Loucy (cell line): ENCODE data around the gene CD84.

Experiments used
- H2AFZ ChIP-seq: fragments of 200-600 bp; sonication (generic); 2 replicates; pipeline ENCODE4 v1.6.0; 2016; ENCODE audit warnings: antibody characterized with exemption, mild to moderate bottlenecking, low read length, moderate library complexity
- H3F3A ChIP-seq: fragments of 200-600 bp; 2 replicates; pipeline ENCODE4 v1.6.0; 2016; ENCODE audit warnings: antibody characterized with exemption, low read depth, mild to moderate bottlenecking
- H3K27me3 ChIP-seq: fragments of 200-600 bp; sonication (generic); 2 replicates; pipeline ENCODE4 v1.6.1; 2014; ENCODE audit warnings: low read length, mild to moderate bottlenecking; ENCODE audit not compliant: insufficient read depth, poor library complexity, severe bottlenecking
- H3K36me3 ChIP-seq: fragments of 200-600 bp; sonication (generic); 2 replicates; pipeline ENCODE4 v1.6.1; 2016; ENCODE audit warnings: low read length; ENCODE audit not compliant: insufficient read depth
- H3K4me1 ChIP-seq: fragments of 200-600 bp; sonication (generic); 2 replicates; pipeline ENCODE4 v1.5.1; 2014; ENCODE audit warnings: low read length, mild to moderate bottlenecking; ENCODE audit not compliant: insufficient read depth, poor library complexity, severe bottlenecking
- H3K4me2 ChIP-seq: fragments of 200-600 bp; sonication (generic); 2 replicates; pipeline ENCODE4 v1.6.0; 2014; ENCODE audit warnings: antibody characterized with exemption, low read length, low read depth, mild to moderate bottlenecking; ENCODE audit not compliant: poor library complexity, severe bottlenecking
- H3K4me3 ChIP-seq: fragments of 200-600 bp; sonication (generic); 2 replicates; pipeline ENCODE4 v1.5.1; 2014; ENCODE audit warnings: low read length, mild to moderate bottlenecking, mixed read lengths; ENCODE audit not compliant: poor library complexity, severe bottlenecking
- H3K79me2 ChIP-seq: fragments of 200-600 bp; sonication (generic); 2 replicates; pipeline ENCODE4 v1.6.1; 2014; ENCODE audit warnings: low read length; ENCODE audit not compliant: insufficient read depth
- H3K9ac ChIP-seq: fragments of 200-600 bp; sonication (generic); 2 replicates; pipeline ENCODE4 v1.6.0; 2014; ENCODE audit warnings: mild to moderate bottlenecking, low read depth, low read length, moderate library complexity; ENCODE audit not compliant: poor library complexity, severe bottlenecking
- H3K9me2 ChIP-seq: fragments of 200-600 bp; sonication (generic); replicated peaks from 2 replicates; pipeline ENCODE4 v1.6.1; 2016; ENCODE audit warnings: low read depth, low read length, mixed read lengths
- H3K9me3 ChIP-seq: fragments of 200-600 bp; sonication (generic); 2 replicates; pipeline ENCODE4 v1.6.1; 2014; ENCODE audit warnings: mild to moderate bottlenecking, antibody characterized with exemption, low read length, low read depth; ENCODE audit not compliant: insufficient read depth
- H4K20me1 ChIP-seq: fragments of 200-600 bp; sonication (generic); 2 replicates; pipeline ENCODE4 v1.6.0; 2014; ENCODE audit warnings: antibody characterized with exemption, low read length, mild to moderate bottlenecking; ENCODE audit not compliant: insufficient read depth, poor library complexity, severe bottlenecking
- CTCF ChIP-seq: fragments of 200-600 bp; sonication (generic); conservative IDR thresholded peaks from 2 replicates; pipeline ENCODE4 v1.5.1; 2014; ENCODE audit warnings: mild to moderate bottlenecking, antibody characterized with exemption, low read length
- EZH2phosphoT487 ChIP-seq: fragments of 200-600 bp; IDR thresholded peaks from 2 replicates; pipeline ENCODE4 v1.6.1; 2018; ENCODE audit warnings: antibody characterized with exemption, mild to moderate bottlenecking, moderate library complexity, borderline replicate concordance

The CD84 gene

GRCh38 chr1:160550572-160551034 is 28.7 kb downstream of the CD84 start:
- H4K20me1 ChIP-seq = no peaks in the 10 kb centered on the region
- TF ChIP-seq CTCF = peak; percentile 81
- no peak for TF ChIP-seq EZH2phosphoT487
- H3K36me3 ChIP-seq = peaks cover 20% of the 10 kb centered on the region; the same call in 1 of the 2 replicates
- no peaks in the 10 kb centered on the region for H3K9me2 ChIP-seq
- H3K4me2 ChIP-seq = no peak overlapping the region
- H3K4me3 ChIP-seq = no peak overlapping the region
- no peaks in the 10 kb centered on the region for H3K27me3 ChIP-seq
- H2AFZ ChIP-seq = no peak overlapping the region
- H3K79me2 ChIP-seq = no peaks in the 10 kb centered on the region
- H3K9me3 ChIP-seq = no peaks in the 10 kb centered on the region
- H3K4me1 ChIP-seq = no peaks in the 10 kb centered on the region
- no peaks in the 10 kb centered on the region for H3F3A ChIP-seq
- no peak overlapping the region for H3K9ac ChIP-seq

DNA sequence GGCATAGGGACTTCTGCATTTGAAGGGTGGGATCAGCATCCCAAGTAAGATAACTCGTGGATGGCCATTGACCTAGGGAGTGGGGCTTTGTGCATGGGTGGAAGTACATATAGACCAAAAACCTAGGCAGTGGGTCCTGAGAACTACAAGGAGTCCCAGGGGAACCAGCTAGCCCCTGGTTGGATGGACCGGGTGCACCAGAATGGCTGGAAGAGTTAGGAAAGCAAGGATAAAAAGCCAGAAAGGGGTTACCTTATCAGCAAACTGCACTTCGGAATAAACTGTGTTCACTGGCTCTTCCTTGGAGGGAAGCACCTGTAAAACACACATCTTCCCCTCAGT is 29.7 kb downstream of the CD84 start:
- H3K79me2 ChIP-seq = no peaks in the 10 kb centered on the region
- no peak overlapping the region for H3K9ac ChIP-seq
- H3K27me3 ChIP-seq = no peaks in the 10 kb centered on the region
- TF ChIP-seq CTCF (no peak), EZH2phosphoT487 (no peak)
- H4K20me1 ChIP-seq = no peaks in the 10 kb centered on the region
- no peaks in the 10 kb centered on the region for H3F3A ChIP-seq
- no peak overlapping the region for H2AFZ ChIP-seq
- peaks cover 3% of the 10 kb centered on the region for H3K4me1 ChIP-seq
- H3K9me3 ChIP-seq = no peaks in the 10 kb centered on the region
- H3K9me2 ChIP-seq = no peaks in the 10 kb centered on the region
- H3K4me3 ChIP-seq = no peak overlapping the region
- no peak overlapping the region for H3K4me2 ChIP-seq
- peaks cover 20% of the 10 kb centered on the region; the same call in 1 of the 2 replicates for H3K36me3 ChIP-seq

- H3K9me3 ChIP-seq = no peaks in the 10 kb centered on the region
- no peaks in the 10 kb centered on the region for H3K79me2 ChIP-seq
- no peaks in the 10 kb centered on the region for H4K20me1 ChIP-seq
- H3K4me1 ChIP-seq = peaks cover 8% of the 10 kb centered on the region
- no peaks in the 10 kb centered on the region for H3K9me2 ChIP-seq
- H3F3A ChIP-seq = no peaks in the 10 kb centered on the region
- H3K4me3 ChIP-seq = no peak overlapping the region
- H2AFZ ChIP-seq = no peak overlapping the region
- no peaks in the 10 kb centered on the region for H3K27me3 ChIP-seq
- H3K4me2 ChIP-seq = no peak overlapping the region
- H3K36me3 ChIP-seq = peaks cover 20% of the 10 kb centered on the region; the same call in 1 of the 2 replicates
- TF ChIP-seq CTCF (no peak), EZH2phosphoT487 (no peak)
- H3K9ac ChIP-seq = no peak overlapping the region
These were observed 30.2 kb downstream of the CD84 start for GRCh38 chr1:160548960-160549664.
